Colonic mucosa (tissue), 4 donors: Measurements from ENCODE around the gene ZNF846. TPM values are rescaled to one million over a fixed set of nuclear protein-coding genes. Genes with fewer than 3 reads are reported as not detected.

Source experiments
- DNase-seq: peaks from one replicate; pipeline ENCODE4 v3.0.0-alpha.2; 2020
- H3K27ac ChIP-seq: fragments of 200-600 bp; one replicate; pipeline ENCODE4 v1.8.0; 2021
- H3K27me3 ChIP-seq: fragments of 200-600 bp; one replicate; pipeline ENCODE4 v1.8.0; 2021
- H3K36me3 ChIP-seq: fragments of 200-600 bp; one replicate; pipeline ENCODE4 v1.8.0; 2021
- H3K4me1 ChIP-seq: fragments of 200-600 bp; one replicate; pipeline ENCODE4 v1.8.0; 2021; ENCODE audit warnings: mild to moderate bottlenecking
- H3K4me3 ChIP-seq: fragments of 200-600 bp; one replicate; pipeline ENCODE4 v1.8.0; 2021
- H3K9ac ChIP-seq, 2 donors: one replicate each; pipeline ENCODE4 v1.7.0; 2013; ENCODE audit warnings: control low read depth in 2 of 2, low read depth in 2 of 2, low read length in 2 of 2
- H3K9me3 ChIP-seq: fragments of 200-600 bp; one replicate; pipeline ENCODE4 v1.8.0; 2021
- CTCF ChIP-seq: fragments of 200-600 bp; IDR thresholded peaks from one replicate; pipeline ENCODE4 v1.8.0; 2022; ENCODE audit warnings: antibody characterized with exemption, mild to moderate bottlenecking
- intact Hi-C: fragments of 100-400 bp; cut with DNase I; formaldehyde crosslinking; loops from one replicate; pipeline ENCODE4 v1.14.1; 2022
- total RNA-seq, 2 donors: library from RNA; stranded (reverse); fragmentation: NEBNext Ultra II Directional in 1 of 2; extraction: Animal tissue kit (Norgen Biotek cat#: 25700) in 1 of 2; gene quantifications; one replicate each; pipeline ENCODE4 v1.2.1, GENCODE V29; 2021
- donor health status: healthy.
- donor health status: DM: no; HTN: no; CAD: no.
- donor health status: DM: no; HTN: no; CAD: no.

ZNF846 gene
- total RNA-seq = 10 to 100 TPM in 1 of 2 donors, 1 to 10 TPM in 1; 9.2 to 10.5 TPM

- H3K36me3 ChIP-seq = no peaks in the 10 kb centered on the region
- peak within 1 kb of the TSS; percentile 68 to 82 for H3K9ac ChIP-seq
- no peaks in the 10 kb centered on the region for H3K27me3 ChIP-seq
- intact Hi-C loops = loop anchor here (5.0 kb wide), 1 partner anchor 96 kb away; no protein-coding TSS in a partner anchor
- H3K27ac ChIP-seq = peak within 1 kb of the TSS; percentile 98
- peak within 1 kb of the TSS; percentile 83 for H3K4me3 ChIP-seq
- no peaks in the 10 kb centered on the region for H3K9me3 ChIP-seq
- TF ChIP-seq CTCF = no peak
- peaks cover 6% of the 10 kb centered on the region for H3K4me1 ChIP-seq
- DNase-seq = peak; percentile 96
Measured at GRCh38 chr19:9768175-9769112, at the start of gene ZNF846. TSS of gene ZNF846 (minus strand) at chr19:9768738. CDS start at chr19:9764950, 3,788 bp downstream.

- intact Hi-C loops = no loop called here
- Histone ChIP-seq H3K36me3 (no peaks in the 10 kb centered on the region), H3K27me3 (no peaks in the 10 kb centered on the region), H3K4me3 (peak overlapping the region; percentile 99), H3K9me3 (no peaks in the 10 kb centered on the region), H3K4me1 (peaks cover 17% of the 10 kb centered on the region), H3K27ac (peak overlapping the region; percentile 99), H3K9ac (peak overlapping the region; percentile 94 to 98)
- DNase-seq = no peak
- no peak for TF ChIP-seq CTCF
Measured at GRCh38 chr19:9818175-9818733, 49.7 kb upstream of the ZNF846 start.

GRCh38 chr19:9811139-9811538, 42.6 kb upstream of the ZNF846 start:
- H3K4me1 ChIP-seq = no peaks in the 10 kb centered on the region
- no peak overlapping the region for H3K27ac ChIP-seq
- TF ChIP-seq CTCF = no peak
- H3K27me3 ChIP-seq = no peaks in the 10 kb centered on the region
- no peak overlapping the region for H3K9ac ChIP-seq
- peaks cover 17% of the 10 kb centered on the region for H3K36me3 ChIP-seq
- intact Hi-C loops = no loop called here
- no peak for DNase-seq
- H3K9me3 ChIP-seq = no peaks in the 10 kb centered on the region
- no peak overlapping the region for H3K4me3 ChIP-seq

- H3K36me3 ChIP-seq = peaks cover 17% of the 10 kb centered on the region
- no peak for DNase-seq
- intact Hi-C loops = no loop called here
- H3K4me1 ChIP-seq = no peaks in the 10 kb centered on the region
- no peak overlapping the region for H3K9ac ChIP-seq
- H3K9me3 ChIP-seq = no peaks in the 10 kb centered on the region
- H3K27ac ChIP-seq = no peak overlapping the region
- H3K4me3 ChIP-seq = no peak overlapping the region
- TF ChIP-seq CTCF = no peak
- H3K27me3 ChIP-seq = no peaks in the 10 kb centered on the region
Measured at GRCh38 chr19:9808855-9809824, 40.6 kb upstream of the ZNF846 start.

- H3K36me3 ChIP-seq = peaks cover 17% of the 10 kb centered on the region
- no peaks in the 10 kb centered on the region for H3K9me3 ChIP-seq
- DNase-seq = no peak
- H3K27ac ChIP-seq = no peak overlapping the region
- H3K27me3 ChIP-seq = no peaks in the 10 kb centered on the region
- no peak overlapping the region for H3K9ac ChIP-seq
- intact Hi-C loops = no loop called here
- H3K4me1 ChIP-seq = no peaks in the 10 kb centered on the region
- TF ChIP-seq CTCF = no peak
- H3K4me3 ChIP-seq = no peak overlapping the region
Measured at GRCh38 chr19:9806803-9807202, 38.3 kb upstream of the ZNF846 start.
